ENCODE measurements around the gene SEC24D.

Gene SEC24D

GRCh38 chr4:118799231-118799942 lies 36.5 kb downstream of the SEC24D start:
- POLR2A ChIA-PET = no interaction called here
- TF ChIP-seq GLI4 (tag by site-specific recombination; IDR thresholded peaks at IDR 0.05) (no peak), WT1 (tag by site-specific recombination; IDR thresholded peaks at IDR 0.05) (no peak), ZNF514 (tag by site-specific recombination; IDR thresholded peaks at IDR 0.05) (no peak), ZNF488 (tag by site-specific recombination; IDR thresholded peaks at IDR 0.05) (no peak), ZBTB17 (tag by site-specific recombination; IDR thresholded peaks at IDR 0.05) (no peak), ZBTB6 (tag by site-specific recombination; IDR thresholded peaks at IDR 0.05) (no peak), ZNF624 (tag by site-specific recombination; IDR thresholded peaks at IDR 0.05) (no peak), ZNF658 (tag by site-specific recombination; IDR thresholded peaks at IDR 0.05) (no peak), ZNF549 (tag by site-specific recombination; IDR thresholded peaks at IDR 0.05) (no peak), ZNF133 (tag by site-specific recombination; IDR thresholded peaks at IDR 0.05) (no peak), ZSCAN16 (tag by site-specific recombination; IDR thresholded peaks at IDR 0.05) (no peak), ZNF19 (tag by site-specific recombination; IDR thresholded peaks at IDR 0.05; ENCODE audit: low read depth) (no peak), ZFP3 (tag by site-specific recombination; IDR thresholded peaks at IDR 0.05; ENCODE audit: low read depth) (no peak), ZNF561 (tag by site-specific recombination; IDR thresholded peaks at IDR 0.05; ENCODE audit: borderline replicate concordance) (no peak), ZNF239 (tag by site-specific recombination; IDR thresholded peaks at IDR 0.05) (no peak), TRIM28 (IDR thresholded peaks at IDR 0.05; ENCODE audit: borderline replicate concordance, low read length) (no peak), PBX3 (CRISPR knock-in tag; IDR thresholded peaks at IDR 0.05) (no peak), ZFP69B (tag by site-specific recombination; IDR thresholded peaks at IDR 0.05) (no peak)
- CTCF ChIA-PET = interaction anchor here (0.6 kb wide), 1 partner anchor 37 kb away, joined by 3 read pairs; the partner anchor contains the start of gene SEC24D
- H3K36me3 ChIP-seq (ENCODE audit: control insufficient read depth in 2 of 2, insufficient read depth in 1 of 2, low read length in 2 of 2) = peaks cover 0 to 68% of the 10 kb centered on the region in 2 experiments; a peak in 1 of 3 replicates
- no peaks in the 10 kb centered on the region for H3K9me3 ChIP-seq (ENCODE audit: control insufficient read depth, insufficient read depth, low read depth, low read length)
- H3K4me1 ChIP-seq (ENCODE audit: control insufficient read depth, insufficient read depth, low read length) = no peaks in the 10 kb centered on the region
- H3K4me3 ChIP-seq (ENCODE audit: low read depth, low read length) = no peak overlapping the region
- H3K27ac ChIP-seq (ENCODE audit: extremely low read depth, low read depth, low read length) = no peak overlapping the region

GRCh38 chr4:118798658-118799057 lies 37.3 kb downstream of the SEC24D start:
- ChIA-PET CTCF (interaction anchor here (0.6 kb wide), 1 partner anchor 38 kb away, joined by 3 read pairs; the partner anchor contains the start of gene SEC24D), POLR2A (no interaction called here)
- Histone ChIP-seq H3K36me3 (ENCODE audit: control insufficient read depth in 2 of 2, insufficient read depth in 1 of 2, low read length in 2 of 2) (peaks cover 0 to 66% of the 10 kb centered on the region in 2 experiments; a peak in 1 of 3 replicates), H3K27ac (ENCODE audit: extremely low read depth, low read depth, low read length) (no peak overlapping the region), H3K4me1 (ENCODE audit: control insufficient read depth, insufficient read depth, low read length) (no peaks in the 10 kb centered on the region), H3K9me3 (ENCODE audit: control insufficient read depth, insufficient read depth, low read depth, low read length) (no peaks in the 10 kb centered on the region), H3K4me3 (ENCODE audit: low read depth, low read length) (no peak overlapping the region)
- TF ChIP-seq ZNF184 (tag by site-specific recombination; IDR thresholded peaks at IDR 0.05) (no peak), ZIC2 (tag by site-specific recombination; IDR thresholded peaks at IDR 0.05) (peak; percentile 19; the same call in 1 of the 2 replicates)

All from HEK293 (cell line).